GM18520 (cell line): ENCODE results near the gene KCNA10.

Experiments
- ATAC-seq: cut with Tn5 transposase; IDR thresholded peaks from one replicate; pipeline ENCODE4 v1.9.1; 2021; ENCODE audit not compliant: unreplicated experiment

Gene KCNA10

DNA sequence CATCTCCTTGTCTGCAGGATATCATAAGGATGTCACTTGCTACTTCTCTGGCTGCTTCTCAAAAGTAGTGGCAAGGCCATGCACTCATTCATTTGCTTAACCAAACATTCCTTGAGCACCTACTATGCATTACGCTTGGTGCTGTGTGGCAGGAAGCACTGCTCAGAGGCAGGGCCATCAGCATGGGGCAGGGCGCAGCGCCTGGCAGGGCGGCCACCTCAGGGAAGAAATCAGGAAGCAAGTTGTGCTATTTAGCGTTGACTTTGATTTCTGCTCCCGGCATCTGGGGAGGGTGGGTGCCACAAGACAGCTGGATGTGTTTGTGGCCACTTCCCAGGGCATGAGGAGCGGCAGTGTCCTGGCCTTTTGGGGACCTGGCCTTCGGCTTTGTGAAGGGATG is 40.1 kb downstream of the KCNA10 start:
- ATAC-seq: no peak

DNA sequence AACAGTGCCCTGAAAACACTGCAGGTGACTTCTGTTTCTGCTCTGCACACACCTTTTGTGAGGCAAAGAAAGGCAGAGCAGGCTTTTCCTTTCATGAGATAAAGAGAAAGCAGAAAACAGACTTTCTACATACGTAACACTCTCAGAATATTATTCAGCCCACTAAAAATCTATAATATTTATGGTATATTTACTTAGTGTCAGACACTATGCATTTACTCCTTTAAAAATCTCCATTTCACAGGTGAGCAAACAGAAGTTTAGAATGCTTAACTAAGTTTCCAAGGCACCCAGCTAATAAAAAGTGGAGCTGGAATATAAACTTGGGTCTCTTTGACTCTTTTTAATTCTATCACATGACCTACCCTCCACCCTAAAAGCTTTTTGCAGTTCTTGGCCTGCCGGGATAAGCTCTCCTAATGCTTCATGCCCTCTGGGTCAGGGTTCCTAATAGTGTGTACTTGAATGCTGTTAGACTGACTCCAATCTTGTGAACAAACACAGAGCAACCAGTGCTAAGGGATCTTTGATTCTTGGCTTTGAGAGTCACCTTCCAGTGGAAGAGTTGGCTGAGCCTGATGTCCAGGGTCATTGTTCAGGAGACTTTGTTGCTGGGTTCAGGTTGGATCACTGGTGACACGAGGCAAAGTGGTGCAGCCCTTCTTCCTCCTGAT is 40.9 kb downstream of the KCNA10 start:
- ATAC-seq: no peak

- no peak for ATAC-seq
These were observed 41.5 kb downstream of the KCNA10 start for GRCh38 chr1:110477445-110477957.

GRCh38 chr1:110477041-110477440 is 41.9 kb downstream of the KCNA10 start:
- no peak for ATAC-seq

DNA sequence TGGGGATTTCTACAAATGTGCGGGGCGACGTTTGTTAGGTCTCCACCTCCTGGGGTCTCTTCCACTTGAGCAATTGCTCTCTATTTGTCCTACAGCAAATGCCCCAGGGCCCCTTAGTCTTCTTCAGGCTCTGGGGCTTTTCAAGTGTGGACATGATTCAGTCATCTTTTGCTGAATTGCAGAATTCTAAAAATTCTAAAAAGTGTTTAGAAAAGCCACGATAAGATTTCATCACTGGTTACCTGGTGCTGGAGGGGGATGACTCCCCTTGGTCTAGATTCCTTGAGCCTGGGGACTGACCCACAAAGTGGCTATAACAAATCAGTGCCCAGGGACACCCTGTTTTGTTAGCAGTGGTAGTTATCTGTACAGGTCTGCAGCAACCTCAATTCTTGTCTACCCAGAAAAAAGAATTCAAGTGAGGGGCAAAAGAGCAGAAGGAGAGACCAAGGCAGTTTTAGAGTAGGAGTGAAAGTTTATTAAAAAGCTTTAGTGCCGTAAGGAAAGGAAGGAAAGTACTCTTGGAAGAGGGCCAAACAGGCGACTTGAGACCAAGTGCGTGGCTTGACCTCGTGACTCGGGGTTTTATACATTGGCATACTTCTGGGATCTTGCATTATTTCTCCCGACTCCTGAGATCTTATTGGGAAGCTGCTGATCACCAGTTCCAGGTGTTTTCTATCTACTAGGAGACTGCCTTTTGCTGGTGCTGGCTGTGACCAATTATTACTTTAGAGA is 42.8 kb downstream of the KCNA10 start:
- no peak for ATAC-seq

DNA sequence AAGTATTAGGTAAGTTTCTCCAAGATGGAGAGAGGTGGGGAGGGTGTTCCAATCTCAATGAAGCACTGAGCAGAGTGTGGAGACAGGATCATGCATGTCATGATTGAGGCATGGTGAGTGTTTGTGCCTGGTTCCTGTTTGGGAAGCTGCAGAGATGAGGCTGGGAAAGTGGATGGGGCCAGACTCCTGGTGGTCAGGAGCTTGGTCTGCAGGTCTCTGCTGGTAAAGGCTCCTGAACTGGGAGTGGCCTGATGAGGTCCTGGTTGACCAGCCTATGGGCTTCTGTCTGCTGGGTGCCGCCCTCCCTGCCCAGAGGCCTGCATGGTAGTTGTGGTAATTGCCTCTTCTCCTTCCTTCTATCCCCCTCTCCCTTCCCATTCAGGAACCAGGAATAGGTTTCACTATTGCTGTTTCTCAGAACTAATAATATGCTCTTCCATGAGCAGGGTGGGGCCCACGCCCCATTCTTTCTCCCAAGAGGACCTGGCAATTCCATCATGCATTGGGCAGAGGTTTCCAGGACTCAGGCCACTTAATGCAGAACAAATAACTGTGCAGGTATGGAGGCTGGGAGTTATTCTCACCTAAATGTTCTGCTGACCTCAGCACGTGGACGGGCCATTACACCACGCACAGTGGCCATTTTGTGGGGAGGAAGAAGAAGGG is 43.5 kb downstream of the KCNA10 start:
- no peak for ATAC-seq

DNA sequence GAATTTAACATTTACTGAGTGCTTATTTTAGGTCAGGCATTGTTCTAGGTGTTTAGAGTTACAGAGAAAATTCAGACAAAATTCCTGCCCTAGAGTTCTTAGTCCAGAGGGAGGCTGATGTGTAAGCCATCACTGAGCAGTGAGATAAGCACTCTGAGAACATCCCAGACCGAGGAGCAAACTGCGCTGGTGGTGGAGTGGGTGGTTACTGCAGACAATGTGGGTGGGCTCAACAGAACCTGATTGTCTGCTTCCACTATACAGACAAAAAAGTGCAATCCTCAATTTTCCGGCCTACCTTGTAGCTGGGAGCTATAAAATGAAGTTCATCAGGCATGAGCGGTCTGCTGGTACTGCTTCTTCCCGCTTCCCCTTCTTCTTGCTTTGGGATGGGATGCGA is 44.5 kb downstream of the KCNA10 start:
- ATAC-seq: no peak

DNA sequence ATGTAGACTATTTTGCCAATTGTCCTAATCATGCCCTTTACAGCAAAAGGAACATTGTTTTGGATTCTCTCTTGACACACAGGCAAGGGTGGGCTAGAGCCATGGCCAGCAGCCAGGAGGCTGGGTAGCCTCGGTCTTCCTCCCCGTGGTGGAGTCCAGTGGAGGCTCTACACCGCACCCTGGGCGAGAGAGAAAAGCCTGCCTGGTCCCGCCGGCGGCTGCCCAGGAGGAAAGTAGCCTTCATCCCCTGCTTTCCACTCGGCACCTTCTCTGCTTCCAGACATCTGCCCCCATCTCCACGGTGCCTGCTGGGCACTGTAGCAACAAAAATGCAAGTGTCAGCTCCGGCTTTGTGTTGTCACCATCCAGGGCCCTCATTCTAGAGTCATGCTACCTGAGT is 46.4 kb downstream of the KCNA10 start:
- ATAC-seq: no peak

DNA sequence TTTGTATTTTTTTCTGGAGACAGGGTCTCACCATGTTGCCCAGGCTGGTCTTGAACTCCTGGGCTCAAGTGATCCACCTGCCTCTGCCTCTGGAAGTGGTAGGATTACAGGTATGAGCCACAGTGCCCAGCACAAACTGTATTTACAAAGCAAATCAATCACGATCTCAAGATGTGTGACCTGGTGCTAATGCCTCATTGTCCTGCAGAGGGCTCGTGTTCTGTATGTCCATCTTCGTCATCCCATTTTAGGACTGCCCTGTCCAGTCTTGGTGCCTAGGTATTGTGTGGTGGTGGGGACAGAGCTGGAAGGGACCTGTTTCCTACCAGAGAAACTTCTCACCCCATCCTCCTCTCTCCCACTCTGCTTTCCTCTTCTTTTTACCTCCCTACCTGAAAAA is 47.8 kb downstream of the KCNA10 start:
- ATAC-seq: no peak
